ENCODE results near the gene GCK.
"Not testable (repeated sequence)": the region's sequence is repeated elsewhere in the genome, so short reads cannot be mapped to it uniquely, and the experiment has no call there.

Gene GCK

GRCh38 chr7:44200699-44201461, 11.6 kb upstream of the GCK start, which contains the start of gene YKT6:
Gene YKT6 (plus strand): TSS chr7:44200978. CDS start chr7:44201136, 158 bp downstream.
- peak; percentile 55 for FAIRE-seq

DNA sequence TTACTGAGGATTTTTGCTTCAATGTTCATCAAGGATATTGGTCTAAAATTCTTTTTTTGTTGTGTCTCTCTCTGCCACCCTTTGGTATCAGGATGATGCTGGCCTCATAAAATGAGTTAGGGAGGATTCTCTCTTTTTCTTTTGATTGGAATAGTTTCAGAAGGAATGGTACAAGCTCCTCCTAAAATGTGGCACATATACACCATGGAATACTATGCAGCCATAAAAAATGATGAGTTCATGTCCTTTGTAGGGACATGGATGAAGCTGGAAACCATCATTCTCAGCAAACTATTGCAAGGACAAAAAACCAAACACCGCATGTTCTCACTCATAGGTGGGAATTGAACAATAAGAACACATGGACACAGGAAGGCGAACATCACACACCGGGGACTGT, 10.9 kb upstream of the GCK start:
- not testable (repeated sequence) for FAIRE-seq

DNA sequence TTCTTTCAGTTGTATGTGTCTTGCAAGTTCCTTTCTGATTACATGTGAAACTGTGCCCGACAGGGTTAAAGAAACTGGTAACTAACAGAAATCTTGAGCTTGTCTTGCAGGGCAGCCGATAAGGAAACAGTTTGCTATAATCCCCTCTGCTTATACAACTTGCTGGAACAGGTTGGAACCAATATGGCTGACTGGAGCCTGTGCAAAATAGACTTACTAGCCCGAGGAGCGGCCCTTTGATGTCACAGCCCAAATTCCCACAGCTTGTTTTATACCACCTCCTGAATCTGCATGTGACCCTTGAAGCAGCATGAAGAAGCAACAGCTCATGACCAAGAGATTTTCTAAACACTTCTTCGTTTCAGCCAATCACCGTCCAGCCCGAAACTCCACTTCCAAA, 8.2 kb upstream of the GCK start:
- no peak for FAIRE-seq

- FAIRE-seq, result no peak
Observed at GRCh38 chr7:44196450-44196872, 7.2 kb upstream of the GCK start.

GRCh38 chr7:44195889-44196288, 6.7 kb upstream of the GCK start:
- no peak for FAIRE-seq

DNA sequence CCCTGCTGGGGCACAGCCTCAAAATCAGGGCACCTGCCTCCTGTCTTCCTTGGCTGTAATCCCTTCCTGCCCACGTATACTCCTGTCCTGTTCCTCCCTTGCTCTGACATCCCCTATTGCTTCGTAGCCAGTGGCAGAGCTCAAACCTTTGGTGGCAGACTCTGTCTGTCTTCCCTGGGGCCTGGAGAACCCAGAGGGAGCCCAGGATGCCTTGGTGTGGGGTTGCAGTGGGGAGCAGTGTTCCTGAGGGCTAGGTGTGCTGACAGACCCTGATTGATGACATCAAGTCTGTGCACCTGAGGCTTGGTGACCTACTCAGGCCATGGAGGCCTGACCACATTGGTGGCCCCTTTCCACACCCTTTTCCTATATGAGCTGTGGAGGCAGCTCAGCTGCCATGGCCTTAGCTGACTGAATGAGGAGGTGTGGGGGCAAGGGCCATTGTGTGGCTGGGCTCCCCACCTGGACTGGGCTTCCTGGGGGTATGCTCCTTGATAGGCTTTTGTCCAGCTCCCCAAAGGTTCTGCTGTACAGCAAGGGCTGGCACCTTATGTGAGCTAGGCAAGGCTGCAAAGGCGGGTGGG, 5.4 kb upstream of the GCK start:
- no peak for FAIRE-seq

DNA sequence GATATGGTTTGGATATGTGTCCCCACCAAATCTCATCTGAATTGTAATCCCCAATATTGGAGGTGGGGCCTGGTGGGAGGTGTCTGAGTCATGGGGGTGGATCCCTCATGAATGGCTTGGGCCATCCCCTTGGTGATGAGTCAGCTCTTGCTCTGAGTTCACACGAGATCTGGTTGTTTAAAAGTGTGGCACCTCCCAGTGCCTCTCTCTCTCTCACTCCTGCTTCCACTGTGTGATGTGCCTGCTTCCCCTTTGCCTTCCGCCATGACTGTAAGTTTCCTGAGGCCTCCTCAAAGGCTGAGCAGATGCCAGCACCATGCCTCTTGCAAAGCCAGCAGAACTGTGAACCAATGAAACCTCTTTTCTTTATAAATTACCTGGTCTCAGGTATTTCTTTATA, 4.8 kb upstream of the GCK start:
- FAIRE-seq, result no peak

DNA sequence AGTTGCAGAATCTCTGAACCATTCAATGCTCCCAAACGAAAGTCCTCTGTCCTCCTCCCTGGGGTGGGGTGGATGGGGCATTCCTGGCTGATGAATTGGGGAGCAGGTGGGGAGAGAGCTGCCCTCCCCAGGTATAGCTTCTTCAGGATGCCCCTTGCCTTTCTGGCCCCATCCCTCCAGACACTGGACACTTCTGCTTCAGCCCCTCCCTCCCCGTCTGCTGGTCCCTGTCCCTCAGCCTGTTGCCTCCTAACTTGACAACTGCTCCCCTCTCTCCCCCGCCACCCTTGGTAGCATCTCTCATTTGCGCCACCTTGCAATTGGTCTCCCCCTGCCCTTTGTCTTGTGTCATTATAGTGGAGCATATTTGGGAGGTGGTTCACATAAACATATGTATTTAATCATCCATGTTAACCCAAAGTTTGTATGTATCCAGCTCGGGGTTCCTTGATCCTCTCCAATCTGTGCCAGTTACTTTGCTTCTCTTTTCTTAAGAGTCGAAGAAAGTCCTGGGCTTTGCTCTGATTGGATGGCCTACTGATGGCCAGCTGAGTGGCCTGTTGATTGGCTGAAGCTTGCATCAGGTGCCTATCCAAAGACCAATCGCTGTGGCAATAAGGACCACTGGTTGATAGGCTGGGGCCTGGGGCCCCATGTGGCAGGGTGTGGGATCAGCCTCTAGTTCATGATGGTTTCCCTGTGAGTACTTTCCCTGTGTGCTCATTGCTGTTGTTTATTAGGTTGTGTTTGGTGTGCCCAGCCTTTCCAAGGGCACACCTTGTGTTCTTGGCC, 4.0 kb upstream of the GCK start:
- no peak for FAIRE-seq

DNA sequence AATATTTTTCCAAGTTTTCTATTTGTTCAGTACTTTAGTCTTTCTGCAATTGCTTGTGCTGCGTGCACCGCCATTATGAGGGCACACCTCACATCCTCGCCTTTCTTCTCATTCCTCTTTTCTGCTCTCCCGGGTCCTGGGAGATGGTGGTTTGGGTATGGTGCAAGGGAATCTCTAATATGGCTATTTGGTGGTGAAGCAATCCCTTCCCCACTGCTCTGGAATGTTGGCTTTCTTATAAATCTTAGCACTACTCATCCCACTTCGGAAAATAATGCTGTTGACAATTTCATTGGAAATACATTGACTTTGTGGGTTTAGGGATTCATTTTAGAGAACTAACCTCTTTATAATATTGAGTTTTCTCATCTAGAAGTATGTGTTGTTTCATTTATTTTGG, 1.9 kb upstream of the GCK start:
- FAIRE-seq, result no peak

GRCh38 chr7:44189993-44190872, 994 bp upstream of the GCK start:
- FAIRE-seq, result no peak

DNA sequence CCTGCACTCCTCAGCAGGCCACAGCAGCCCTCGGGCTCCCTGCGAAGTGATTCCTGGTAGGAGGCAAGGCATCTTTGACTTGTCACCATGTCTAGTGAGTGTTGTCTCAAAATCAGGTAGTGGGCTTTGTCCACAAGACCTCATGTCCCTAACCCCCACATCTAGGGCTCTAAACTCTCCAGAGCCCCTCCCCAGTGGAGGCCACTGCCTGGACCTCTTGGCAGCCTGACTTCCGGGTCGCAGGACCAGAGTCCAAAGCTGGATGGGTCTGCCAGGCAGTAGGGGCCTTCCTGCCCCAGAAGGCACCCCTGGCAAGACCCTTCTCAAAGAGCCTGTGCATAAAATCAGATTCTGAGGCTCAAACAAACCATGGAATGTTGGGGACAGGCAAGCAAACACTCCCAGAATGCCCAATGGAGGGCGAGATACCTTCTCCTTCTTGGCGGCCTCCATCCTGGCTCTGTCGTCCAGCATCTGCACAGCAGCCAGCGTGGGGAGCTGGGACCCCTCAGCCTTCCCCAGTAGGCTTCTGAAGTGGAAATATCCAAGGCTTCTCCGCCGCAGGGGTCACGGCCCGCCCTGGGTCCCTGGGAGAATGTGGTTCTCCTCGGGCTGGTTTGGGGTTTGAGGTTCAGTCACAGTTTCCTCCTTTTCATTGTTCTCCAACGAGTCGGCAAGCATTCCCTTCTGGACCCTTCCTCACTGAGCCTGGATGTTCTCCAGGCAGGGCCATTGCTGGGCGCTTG, 586 bp downstream of the GCK start:
- FAIRE-seq, result no peak

DNA sequence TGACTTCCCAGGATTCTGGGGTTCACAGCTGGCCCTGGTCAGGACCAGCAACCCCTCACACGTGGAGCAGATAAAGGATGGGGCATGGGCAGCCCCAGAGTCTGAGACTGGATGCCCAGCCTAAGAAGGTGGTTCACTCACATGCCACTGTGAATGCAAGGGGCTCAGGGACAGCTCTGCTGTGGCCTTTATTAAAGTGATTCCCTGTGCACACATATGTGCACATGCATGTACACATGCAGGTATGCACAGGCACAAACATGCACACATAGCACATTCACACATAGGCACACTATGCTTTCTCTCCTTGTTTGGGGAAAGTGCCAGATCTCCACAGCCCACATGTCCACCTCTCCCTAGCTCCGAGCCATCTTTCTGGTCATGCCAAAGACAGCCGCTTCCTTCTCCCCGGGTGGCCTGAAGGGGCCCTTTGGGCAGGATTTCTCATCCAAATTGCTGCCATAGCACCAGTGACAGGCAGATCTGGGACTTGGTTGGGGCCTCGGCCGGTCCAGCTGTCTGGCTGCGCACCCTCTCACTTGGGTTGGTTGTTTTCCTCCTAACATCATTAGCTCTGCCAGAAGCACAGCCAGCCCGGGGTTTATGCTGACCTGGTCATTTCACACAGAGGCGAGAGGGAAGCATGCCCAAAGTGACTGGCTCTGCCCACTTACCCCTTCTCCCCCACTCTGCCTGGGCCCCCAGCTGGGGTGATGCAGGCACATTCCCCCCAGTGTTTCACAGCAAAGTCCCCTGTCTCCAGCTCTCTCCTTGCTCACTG, 1.4 kb downstream of the GCK start:
- no peak for FAIRE-seq

DNA sequence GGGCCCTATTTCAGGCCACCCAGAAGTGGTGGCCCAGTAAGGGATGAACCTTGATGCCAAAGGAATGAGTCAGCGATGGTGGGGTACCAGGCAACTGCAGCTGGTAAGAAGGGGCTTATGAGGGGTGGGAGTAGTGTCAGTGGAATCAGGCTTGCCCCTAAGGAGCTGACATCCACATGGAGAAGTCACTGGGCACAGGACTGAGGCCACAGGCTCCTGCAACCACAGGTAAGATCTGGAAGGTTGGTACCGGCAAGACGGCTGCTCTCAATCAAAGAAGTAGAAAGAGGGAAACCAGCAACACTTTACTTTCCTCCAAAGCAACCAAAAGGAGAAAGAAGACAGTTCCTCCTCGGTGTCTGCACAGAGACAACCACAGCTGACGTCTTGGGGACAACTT, 2.5 kb downstream of the GCK start:
- no peak for FAIRE-seq

GRCh38 chr7:44185729-44186128, 3.5 kb downstream of the GCK start:
- FAIRE-seq, result no peak

DNA sequence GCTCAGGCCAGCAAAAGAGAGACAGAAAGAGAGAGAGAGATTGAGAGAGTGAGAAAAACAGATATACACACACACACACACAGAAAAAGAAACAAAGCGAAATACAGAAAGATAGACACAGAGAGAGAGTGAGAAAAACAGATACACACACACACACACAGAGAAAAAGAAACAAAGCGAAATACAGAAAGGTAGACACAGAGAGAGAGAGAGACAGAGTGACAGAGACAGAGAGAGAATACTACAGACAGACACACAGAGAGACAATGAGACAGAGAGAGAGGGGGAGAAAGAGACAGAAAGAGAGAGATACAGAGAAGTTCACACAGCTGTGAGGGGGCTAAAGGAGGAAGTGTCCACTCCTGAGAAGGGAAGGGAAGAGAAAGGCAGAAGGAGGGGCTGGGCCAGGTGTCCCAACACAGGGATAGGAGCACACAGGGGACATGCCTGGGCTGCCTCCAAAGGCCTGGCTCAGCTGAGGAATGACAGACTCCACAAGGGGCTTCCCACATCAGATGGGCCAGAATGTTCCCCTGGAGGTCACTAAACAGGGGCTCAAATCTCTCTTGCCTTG, 4.3 kb downstream of the GCK start:
- no peak for FAIRE-seq

- no peak for FAIRE-seq
Observed at GRCh38 chr7:44184206-44184872, 4.9 kb downstream of the GCK start.

GRCh38 chr7:44183386-44183785, 5.9 kb downstream of the GCK start:
- FAIRE-seq, result no peak

DNA sequence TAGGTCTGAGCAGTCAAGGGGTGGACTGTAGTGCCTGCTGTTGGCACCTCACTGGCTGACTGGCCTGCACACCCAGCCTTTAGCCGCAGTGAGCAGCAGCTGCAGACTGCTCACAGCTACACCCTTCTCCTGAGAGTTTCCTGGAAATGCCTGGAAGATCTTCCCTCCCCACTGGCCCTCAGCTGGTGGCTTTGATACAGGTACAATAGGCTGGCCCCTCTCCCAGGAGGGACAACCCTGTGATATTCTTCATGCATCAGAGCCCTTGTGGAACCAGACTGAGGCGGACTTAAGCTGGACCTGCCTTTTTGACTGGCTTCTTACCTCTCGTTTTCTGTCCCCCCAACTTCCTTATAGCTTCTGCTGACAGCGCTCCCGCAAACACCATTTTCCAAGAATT, 6.4 kb downstream of the GCK start:
- no peak for FAIRE-seq

DNA sequence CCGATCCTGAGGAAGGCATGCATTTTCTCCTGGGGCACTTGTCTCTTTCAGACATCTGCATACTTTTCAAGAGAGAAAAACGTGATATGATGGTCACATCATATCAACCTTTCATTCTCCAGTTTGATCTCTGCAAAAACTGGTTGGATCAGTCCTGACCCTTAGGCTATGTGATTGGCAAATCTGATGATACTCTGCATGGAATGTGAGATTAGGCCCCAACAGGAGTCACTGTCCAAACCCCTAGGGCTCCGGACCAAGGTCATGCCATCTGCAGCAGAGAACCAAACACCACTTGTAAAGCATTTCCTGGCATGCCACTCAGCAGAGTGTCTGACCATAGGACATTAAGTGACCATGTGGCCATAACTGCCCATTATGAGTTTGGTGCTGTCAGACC, 8.6 kb downstream of the GCK start:
- no peak for FAIRE-seq

- no peak for FAIRE-seq
Observed at GRCh38 chr7:44177570-44178131, 11.6 kb downstream of the GCK start.

Measured in colon (tissue), 2 donors.